GM12878 (cell line): ENCODE measurements around the gene ENOX1. TPM values are rescaled to one million over a fixed set of nuclear protein-coding genes. Genes with fewer than 3 reads are reported as not detected.

Experiments used
- CREM ChIP-seq: IDR thresholded peaks from 2 replicates; pipeline ENCODE4 v1.6.1; 2014; ENCODE audit warnings: antibody characterized with exemption, low read depth
- FOS ChIP-seq: IDR thresholded peaks from 3 replicates; pipeline ENCODE4 v1.6.1; 2011; ENCODE audit warnings: borderline replicate concordance; ENCODE audit not compliant: insufficient read length; ENCODE audit errors: extremely low read depth
- KDM1A ChIP-seq: fragments of 200-600 bp; sonication (generic); IDR thresholded peaks from 2 replicates; pipeline ENCODE4 v1.6.1; 2016; ENCODE audit warnings: borderline replicate concordance
- POU2F2 ChIP-seq: IDR thresholded peaks from 3 replicates; pipeline ENCODE4 v1.6.1; 2011; ENCODE audit warnings: low read depth, mild to moderate bottlenecking, low read length, borderline replicate concordance
- polyA plus RNA-seq, 11 experiments: library from polyadenylated mRNA; depleted of rRNA in 4 of 11; unstranded in 6 of 11; stranded (reverse) in 5 of 11; fragments of >200 nt; fragmentation: Nextera tagmentation in 4 of 11; fragmentation: Illumina TruSeq in 1 of 11; extraction: Ambion mirVana in 4 of 11; extraction: Trizol in 1 of 11; gene quantifications; 1 replicate in 1 of 11; 2 replicates in 10 of 11; pipeline versions ENCODE4 v1.2.1 to v1.2.3, GENCODE V29; 2011 to 2016; ENCODE audit warnings: inconsistent platforms in 2 of 11, missing spikeins in 2 of 11, low read depth in 1 of 11
- total RNA-seq, 4 experiments: library from RNA; depleted of rRNA in 3 of 4; stranded (reverse); fragments of >200 nt in 3 of 4; fragmentation: Illumina TruSeq in 1 of 4; extraction: Trizol in 1 of 4; gene quantifications; 2 replicates each; pipeline versions ENCODE4 v1.2.1 to v1.2.3, GENCODE V29; 2013 to 2021
- TF ChIP-seq, protein P1 (sequence below): IDR thresholded peaks from 2 replicates; pipeline ENCODE4 v1.6.1; 2011; ENCODE audit warnings: mild to moderate bottlenecking, low read depth, low read length, moderate library complexity; ENCODE audit not compliant: insufficient replicate concordance
- TF ChIP-seq, protein P2 (sequence below): fragments of 150-350 bp; IDR thresholded peaks from 2 replicates; pipeline ENCODE4 v1.6.1; 2016; ENCODE audit warnings: low read depth, low read length
- TF ChIP-seq, protein P3 (sequence below): fragments of 450-650 bp; IDR thresholded peaks from 2 replicates; pipeline ENCODE4 v1.6.1; 2016; ENCODE audit warnings: mild to moderate bottlenecking

The ENOX1 gene
- total and polyA plus RNA-seq, 10 of the 15 experiments (the other 5 are each of a cell fraction or from before 2014, with no cell fraction given) = 0.11 to 0.26 (median 0.15) TPM

GRCh38 chr13:43545317-43545874, 241.4 kb downstream of the ENOX1 start (continued):
- TF ChIP-seq, protein P1, sequence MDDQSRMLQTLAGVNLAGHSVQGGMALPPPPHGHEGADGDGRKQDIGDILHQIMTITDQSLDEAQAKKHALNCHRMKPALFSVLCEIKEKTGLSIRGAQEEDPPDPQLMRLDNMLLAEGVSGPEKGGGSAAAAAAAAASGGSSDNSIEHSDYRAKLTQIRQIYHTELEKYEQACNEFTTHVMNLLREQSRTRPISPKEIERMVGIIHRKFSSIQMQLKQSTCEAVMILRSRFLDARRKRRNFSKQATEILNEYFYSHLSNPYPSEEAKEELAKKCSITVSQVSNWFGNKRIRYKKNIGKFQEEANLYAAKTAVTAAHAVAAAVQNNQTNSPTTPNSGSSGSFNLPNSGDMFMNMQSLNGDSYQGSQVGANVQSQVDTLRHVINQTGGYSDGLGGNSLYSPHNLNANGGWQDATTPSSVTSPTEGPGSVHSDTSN = no peak
- TF ChIP-seq, protein P2, sequence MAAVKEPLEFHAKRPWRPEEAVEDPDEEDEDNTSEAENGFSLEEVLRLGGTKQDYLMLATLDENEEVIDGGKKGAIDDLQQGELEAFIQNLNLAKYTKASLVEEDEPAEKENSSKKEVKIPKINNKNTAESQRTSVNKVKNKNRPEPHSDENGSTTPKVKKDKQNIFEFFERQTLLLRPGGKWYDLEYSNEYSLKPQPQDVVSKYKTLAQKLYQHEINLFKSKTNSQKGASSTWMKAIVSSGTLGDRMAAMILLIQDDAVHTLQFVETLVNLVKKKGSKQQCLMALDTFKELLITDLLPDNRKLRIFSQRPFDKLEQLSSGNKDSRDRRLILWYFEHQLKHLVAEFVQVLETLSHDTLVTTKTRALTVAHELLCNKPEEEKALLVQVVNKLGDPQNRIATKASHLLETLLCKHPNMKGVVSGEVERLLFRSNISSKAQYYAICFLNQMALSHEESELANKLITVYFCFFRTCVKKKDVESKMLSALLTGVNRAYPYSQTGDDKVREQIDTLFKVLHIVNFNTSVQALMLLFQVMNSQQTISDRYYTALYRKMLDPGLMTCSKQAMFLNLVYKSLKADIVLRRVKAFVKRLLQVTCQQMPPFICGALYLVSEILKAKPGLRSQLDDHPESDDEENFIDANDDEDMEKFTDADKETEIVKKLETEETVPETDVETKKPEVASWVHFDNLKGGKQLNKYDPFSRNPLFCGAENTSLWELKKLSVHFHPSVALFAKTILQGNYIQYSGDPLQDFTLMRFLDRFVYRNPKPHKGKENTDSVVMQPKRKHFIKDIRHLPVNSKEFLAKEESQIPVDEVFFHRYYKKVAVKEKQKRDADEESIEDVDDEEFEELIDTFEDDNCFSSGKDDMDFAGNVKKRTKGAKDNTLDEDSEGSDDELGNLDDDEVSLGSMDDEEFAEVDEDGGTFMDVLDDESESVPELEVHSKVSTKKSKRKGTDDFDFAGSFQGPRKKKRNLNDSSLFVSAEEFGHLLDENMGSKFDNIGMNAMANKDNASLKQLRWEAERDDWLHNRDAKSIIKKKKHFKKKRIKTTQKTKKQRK = no peak
- TF ChIP-seq, protein P3, sequence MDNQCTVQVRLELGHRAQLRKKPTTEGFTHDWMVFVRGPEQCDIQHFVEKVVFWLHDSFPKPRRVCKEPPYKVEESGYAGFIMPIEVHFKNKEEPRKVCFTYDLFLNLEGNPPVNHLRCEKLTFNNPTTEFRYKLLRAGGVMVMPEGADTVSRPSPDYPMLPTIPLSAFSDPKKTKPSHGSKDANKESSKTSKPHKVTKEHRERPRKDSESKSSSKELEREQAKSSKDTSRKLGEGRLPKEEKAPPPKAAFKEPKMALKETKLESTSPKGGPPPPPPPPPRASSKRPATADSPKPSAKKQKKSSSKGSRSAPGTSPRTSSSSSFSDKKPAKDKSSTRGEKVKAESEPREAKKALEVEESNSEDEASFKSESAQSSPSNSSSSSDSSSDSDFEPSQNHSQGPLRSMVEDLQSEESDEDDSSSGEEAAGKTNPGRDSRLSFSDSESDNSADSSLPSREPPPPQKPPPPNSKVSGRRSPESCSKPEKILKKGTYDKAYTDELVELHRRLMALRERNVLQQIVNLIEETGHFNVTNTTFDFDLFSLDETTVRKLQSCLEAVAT = no peak
- TF ChIP-seq POU2F2 (no peak), KDM1A (no peak), FOS (no peak), CREM (no peak)
